Melanocyte of skin (primary cell): ENCODE results near the gene ANGEL1. TPM values are rescaled to one million over a fixed set of nuclear protein-coding genes. Genes with fewer than 3 reads are reported as not detected.

Experiments used
- total RNA-seq, 2 donors: library from RNA; depleted of rRNA; stranded (reverse); fragments of >200 nt; gene quantifications; 2 replicates each; pipeline ENCODE4 v1.2.3, GENCODE V29; 2012

The ANGEL1 gene
- total RNA-seq = 1 to 10 TPM; 9.6 to 9.7 TPM

DNA sequence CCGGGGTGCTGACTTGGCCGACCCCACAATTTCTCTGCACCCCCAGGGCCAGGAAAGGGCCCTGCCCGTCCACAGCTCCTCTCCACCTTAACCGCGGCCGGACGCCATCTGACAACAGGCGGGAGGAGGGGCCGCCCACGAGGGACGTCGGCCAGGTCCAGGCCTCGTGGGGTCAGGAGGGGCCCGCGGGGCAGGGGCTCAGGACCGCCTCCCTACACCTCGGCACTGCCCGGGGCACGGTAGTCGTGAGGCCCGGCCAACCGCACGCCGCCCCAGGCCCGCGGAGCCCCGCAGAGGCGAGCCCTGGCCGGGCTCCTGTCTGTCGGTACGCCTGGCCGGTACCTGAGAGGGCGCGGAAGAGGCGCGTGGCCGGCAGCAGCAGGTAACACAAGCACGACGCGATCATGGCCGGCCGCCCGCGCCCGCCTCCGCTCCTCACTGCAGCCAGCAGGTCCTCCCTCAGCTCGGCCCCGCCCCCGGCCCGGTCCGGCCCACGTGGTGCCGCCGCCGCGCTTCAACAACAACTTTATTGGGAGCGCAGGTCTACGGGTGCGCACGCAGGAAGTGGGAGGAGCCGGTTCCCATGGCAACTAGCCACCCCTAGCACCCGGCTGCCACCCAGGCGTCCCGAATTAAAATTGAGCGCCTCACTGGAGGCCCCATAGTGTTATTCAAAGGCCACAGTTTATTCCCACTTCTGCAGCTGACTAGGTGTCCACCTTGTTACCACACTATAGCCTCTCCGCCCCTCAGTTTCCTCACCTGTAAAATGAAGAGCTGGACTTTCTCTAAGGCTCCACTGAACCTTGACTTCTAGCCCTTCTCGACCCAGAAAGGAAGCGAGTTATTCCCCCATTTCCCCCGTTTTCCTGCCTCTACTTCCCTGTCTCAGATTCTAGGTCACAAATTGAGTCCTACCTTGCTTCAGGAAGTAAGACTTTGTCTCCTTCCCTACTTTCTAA lies at the start of gene ANGEL1:
TSS of gene ANGEL1 (minus strand) at position 461 of the 962 bp plus-strand sequence. CDS start at position 406, 55 bp downstream.

DNA sequence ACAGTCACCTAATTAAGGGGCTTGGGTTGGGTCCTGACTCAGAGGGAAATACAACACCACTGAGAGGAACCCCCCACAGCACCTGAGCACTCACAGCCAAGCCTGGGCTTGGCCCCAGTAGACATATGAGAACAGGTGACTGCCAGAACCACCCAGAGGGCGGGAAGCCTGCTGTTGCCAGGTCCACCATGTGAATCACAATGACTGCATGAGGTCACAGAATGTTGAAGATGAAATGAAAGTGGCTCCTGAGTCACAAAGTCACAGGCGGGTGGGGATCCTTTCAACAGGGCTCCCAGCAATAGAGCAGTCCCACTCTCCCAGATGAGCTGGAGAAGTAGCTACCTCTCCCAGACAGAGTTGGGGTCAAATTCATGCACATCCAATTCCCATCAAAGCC lies 13.4 kb upstream of the ANGEL1 start, which contains the start of gene LRRC74A:
TSS of gene LRRC74A (plus strand) at position 287 of the 400 bp plus-strand sequence. CDS start 290 bp downstream, outside the sequence.

DNA sequence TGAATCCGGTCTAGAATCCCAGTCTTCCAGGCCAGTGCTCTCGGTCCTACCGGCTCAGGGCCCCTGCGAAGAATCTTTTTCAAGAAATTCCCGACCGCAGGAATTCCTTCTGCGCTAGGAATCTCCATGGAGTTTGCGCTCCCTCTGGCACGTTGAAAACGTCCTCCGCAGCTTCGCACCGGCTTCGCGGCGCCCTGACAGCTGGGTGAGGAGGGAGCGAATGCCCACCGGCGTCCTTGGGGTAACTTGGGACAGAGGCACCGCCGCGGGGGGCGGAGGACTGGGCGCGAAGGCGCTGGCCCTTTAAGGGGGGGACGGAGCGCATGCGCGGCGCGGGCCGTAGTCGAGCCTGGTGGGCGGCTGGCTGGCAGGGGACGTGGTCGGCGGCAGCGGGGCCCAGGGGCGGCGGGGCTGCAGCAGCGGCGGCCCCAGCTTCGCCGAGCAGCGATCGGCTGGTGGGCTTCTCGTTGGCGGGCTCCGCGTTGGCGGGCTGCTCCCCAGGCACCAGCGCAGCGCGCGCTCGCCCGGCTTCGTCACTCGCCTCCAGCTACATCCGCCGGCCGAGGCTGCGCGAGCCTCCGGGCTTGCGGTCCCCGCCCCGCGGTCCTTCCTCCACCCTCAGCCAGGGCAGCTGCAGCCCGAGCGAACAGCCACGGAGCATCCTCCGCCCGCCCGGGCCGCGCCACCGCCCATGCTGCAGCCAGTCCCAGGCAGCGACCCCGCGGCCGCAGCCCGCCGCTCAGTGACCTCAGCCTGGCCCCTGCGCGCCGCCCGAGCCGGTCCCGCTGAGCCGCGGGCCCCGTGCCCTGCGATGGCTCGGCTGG lies 51.3 kb downstream of the ANGEL1 start, which contains the start of gene VASH1:
TSS of gene VASH1 (plus strand) at position 333 of the 824 bp plus-strand sequence. CDS start 1,354 bp downstream, outside the sequence.

Other genes with a start within 250 kb of the ANGEL1 start
- 1 to 10 TPM; 1.3 to 4.1 TPM for gene VASH1, start 51.4 kb downstream of the ANGEL1 start, total RNA-seq
- gene LRRC74A, start 13.5 kb upstream of the ANGEL1 start, total RNA-seq = not detected
- 10 to 100 TPM; 21.7 to 25.6 TPM for gene IRF2BPL, start 215.8 kb upstream of the ANGEL1 start, total RNA-seq